GM12892 (cell line): ENCODE results near the gene AQP6.

Experiments used
- POLR2A ChIP-seq: IDR thresholded peaks from 2 replicates; pipeline ENCODE4 v1.6.1; 2011; ENCODE audit warnings: low read depth, low read length, control low read depth
- POLR2AphosphoS5 ChIP-seq: IDR thresholded peaks from 2 replicates; pipeline ENCODE4 v1.6.1; 2011; ENCODE audit warnings: low read depth, low read length, control low read depth
- TAF1 ChIP-seq: IDR thresholded peaks from 2 replicates; pipeline ENCODE4 v1.6.1; 2011; ENCODE audit warnings: low read depth, mild to moderate bottlenecking, control low read depth, low read length, borderline replicate concordance

DNA sequence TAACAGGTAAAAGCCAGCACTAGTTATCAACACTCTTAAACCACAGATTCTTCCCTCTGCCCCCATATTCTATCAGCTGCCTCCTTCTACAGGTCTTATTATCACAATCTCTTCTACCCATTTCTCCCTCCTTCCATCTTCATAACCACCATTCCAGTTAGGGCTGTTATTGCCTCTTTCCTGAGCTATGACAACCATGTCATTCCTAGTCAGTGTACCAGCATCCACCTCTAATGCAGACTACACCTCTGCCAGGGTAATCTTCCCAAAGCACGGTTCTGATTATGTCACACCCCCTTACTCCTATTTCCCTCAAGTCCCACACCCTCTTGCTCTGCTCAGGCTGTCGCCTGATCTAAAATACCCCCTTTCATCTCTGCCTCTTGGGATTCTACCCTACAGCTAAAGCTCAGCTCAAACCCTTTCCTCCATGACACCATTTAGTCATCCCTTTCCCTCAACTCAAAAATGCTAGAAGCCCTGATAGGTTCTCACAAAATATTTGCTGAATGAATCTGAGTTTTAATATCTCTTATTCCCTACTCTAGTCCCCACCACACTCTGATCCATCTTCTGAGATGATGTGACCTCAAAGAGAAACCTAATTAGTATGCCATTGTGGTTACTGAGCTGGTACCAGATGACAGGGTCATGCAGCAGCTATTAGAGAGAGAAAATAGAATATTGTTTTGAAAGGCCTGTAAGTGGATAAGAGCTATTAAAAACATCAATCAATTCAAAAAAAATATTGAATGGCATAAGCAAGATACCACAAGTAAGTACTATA lies 40.8 kb downstream of the AQP6 start:
- TF ChIP-seq POLR2A: no peak
- no peak for TF ChIP-seq POLR2AphosphoS5
- TF ChIP-seq TAF1: no peak
